Peyer's patch (tissue), 4 donors: ENCODE results near the gene SSNA1. TPM values are rescaled to one million over a fixed set of nuclear protein-coding genes. Genes with fewer than 3 reads are reported as not detected.

Experiments used
- DNase-seq, 3 donors: peaks; one replicate each; pipeline ENCODE4 v3.0.0-alpha.2; 2017 to 2019
- H3K27ac ChIP-seq, 4 donors: fragments of 200-600 bp; sonication (generic); one replicate each; pipeline ENCODE4 v1.5.1; 2016 to 2019
- H3K27me3 ChIP-seq, 2 donors: fragments of 200-600 bp; sonication (generic); one replicate each; pipeline ENCODE4 v1.5.1; 2019
- H3K36me3 ChIP-seq, 3 donors: fragments of 200-600 bp; sonication (generic); one replicate each; pipeline ENCODE4 v1.5.1; 2016 to 2019
- H3K4me1 ChIP-seq, 4 donors: fragments of 200-600 bp; sonication (generic); one replicate each; pipeline ENCODE4 v1.5.1; 2016 to 2019
- H3K4me3 ChIP-seq, 4 donors: fragments of 200-600 bp; sonication (generic); 1 replicate in 3 of 4; 2 replicates in 1 of 4; pipeline ENCODE4 v1.5.1; 2016 to 2019; ENCODE audit warnings: mild to moderate bottlenecking in 1 of 4
- H3K9me3 ChIP-seq, 4 donors: fragments of 200-600 bp; sonication (generic); one replicate each; pipeline ENCODE4 v1.5.1; 2016 to 2019; ENCODE audit warnings: mild to moderate bottlenecking in 1 of 4
- POLR2A ChIP-seq, 2 donors: fragments of 450-650 bp; IDR thresholded peaks; one replicate each; pipeline ENCODE4 v1.5.1; 2017; ENCODE audit warnings: antibody characterized with exemption in 2 of 2, mild to moderate bottlenecking in 2 of 2, moderate library complexity in 2 of 2
- total RNA-seq, 4 donors: library from RNA; depleted of rRNA; stranded (reverse); fragments of >200 nt; gene quantifications; one replicate each; pipeline ENCODE4 v1.1.0, GENCODE V29; 2016
- TF ChIP-seq, protein P1 (sequence below), 6 experiments: fragments of 450-650 bp in 4 of 6; fragments of 200-600 bp in 2 of 6; sonication (generic) in 1 of 6; IDR thresholded peaks; one replicate each; pipeline ENCODE4 v1.5.1; 2017 to 2019; ENCODE audit warnings: antibody characterized with exemption in 6 of 6, mild to moderate bottlenecking in 3 of 6, moderate library complexity in 1 of 6

SSNA1 gene
- total RNA-seq, 4 donors from 2014 or later: 58.6 to 82.0 (median 71.6) TPM

DNA sequence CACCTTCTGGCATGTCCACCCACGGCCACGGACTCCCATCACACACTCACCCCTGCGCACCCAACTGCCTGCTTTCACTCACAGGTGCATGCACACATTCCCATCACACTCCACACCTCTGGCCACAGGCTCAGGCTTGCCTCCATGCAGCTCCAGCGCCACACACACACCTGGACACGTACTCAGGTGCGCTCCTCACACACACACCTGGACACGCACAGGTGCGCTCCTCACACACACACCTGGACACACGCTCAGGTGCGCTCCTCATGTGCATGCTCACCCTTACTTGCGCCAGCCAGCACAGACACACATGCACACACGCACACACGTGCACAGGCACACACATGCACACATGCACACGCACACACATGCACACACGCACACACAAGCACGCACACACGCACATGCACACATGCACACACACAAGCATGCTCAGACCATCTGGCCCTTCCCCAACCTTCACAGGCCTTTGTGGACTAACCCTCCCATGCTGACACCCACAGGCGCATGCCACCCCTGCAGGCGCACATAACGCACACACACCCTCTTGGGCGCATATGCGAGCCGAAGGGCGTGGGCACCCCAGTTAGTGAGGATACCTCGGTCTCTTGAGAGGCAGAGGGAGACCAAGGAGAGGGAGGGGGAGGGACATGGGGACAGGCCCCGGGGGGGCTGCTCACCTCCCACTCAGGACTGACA, 41.2 kb upstream of the SSNA1 start:
- no peak overlapping the region for H3K27ac ChIP-seq
- H3K27me3 ChIP-seq: no peaks in the 10 kb centered on the region
- H3K4me3 ChIP-seq: no peak overlapping the region
- no peaks in the 10 kb centered on the region for H3K4me1 ChIP-seq
- no peaks in the 10 kb centered on the region for H3K9me3 ChIP-seq
- TF ChIP-seq POLR2A (IDR thresholded peaks at IDR 0.05): no peak
- TF ChIP-seq, protein P1, sequence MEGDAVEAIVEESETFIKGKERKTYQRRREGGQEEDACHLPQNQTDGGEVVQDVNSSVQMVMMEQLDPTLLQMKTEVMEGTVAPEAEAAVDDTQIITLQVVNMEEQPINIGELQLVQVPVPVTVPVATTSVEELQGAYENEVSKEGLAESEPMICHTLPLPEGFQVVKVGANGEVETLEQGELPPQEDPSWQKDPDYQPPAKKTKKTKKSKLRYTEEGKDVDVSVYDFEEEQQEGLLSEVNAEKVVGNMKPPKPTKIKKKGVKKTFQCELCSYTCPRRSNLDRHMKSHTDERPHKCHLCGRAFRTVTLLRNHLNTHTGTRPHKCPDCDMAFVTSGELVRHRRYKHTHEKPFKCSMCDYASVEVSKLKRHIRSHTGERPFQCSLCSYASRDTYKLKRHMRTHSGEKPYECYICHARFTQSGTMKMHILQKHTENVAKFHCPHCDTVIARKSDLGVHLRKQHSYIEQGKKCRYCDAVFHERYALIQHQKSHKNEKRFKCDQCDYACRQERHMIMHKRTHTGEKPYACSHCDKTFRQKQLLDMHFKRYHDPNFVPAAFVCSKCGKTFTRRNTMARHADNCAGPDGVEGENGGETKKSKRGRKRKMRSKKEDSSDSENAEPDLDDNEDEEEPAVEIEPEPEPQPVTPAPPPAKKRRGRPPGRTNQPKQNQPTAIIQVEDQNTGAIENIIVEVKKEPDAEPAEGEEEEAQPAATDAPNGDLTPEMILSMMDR (IDR thresholded peaks at IDR 0.05): no peak
- no peak for DNase-seq
- H3K36me3 ChIP-seq: no peaks in the 10 kb centered on the region

DNA sequence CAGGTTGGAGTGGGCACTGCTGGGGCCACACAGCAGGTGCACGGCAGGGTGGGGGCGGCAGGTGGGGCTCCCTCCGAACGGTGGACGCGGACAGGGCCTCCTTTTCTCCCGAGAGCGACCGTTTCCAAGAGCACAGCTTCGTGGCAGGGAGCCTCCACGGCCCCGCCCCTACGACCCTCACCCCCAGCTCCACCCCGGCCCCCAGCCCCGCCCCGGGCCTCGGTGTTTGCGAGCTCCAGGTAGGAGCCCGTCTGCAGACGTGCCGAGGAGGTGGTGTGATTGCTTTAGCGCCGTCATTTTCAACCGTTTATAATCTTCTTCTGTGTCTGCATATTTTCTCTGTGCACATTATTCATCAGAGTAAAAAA, 40.7 kb upstream of the SSNA1 start:
- H3K9me3 ChIP-seq: no peaks in the 10 kb centered on the region
- H3K27ac ChIP-seq: no peak overlapping the region
- no peaks in the 10 kb centered on the region for H3K4me1 ChIP-seq
- TF ChIP-seq, protein P1 (IDR thresholded peaks at IDR 0.05): no peak
- no peak for TF ChIP-seq POLR2A (IDR thresholded peaks at IDR 0.05)
- DNase-seq: no peak
- no peaks in the 10 kb centered on the region for H3K27me3 ChIP-seq
- no peaks in the 10 kb centered on the region for H3K36me3 ChIP-seq
- no peak overlapping the region for H3K4me3 ChIP-seq

DNA sequence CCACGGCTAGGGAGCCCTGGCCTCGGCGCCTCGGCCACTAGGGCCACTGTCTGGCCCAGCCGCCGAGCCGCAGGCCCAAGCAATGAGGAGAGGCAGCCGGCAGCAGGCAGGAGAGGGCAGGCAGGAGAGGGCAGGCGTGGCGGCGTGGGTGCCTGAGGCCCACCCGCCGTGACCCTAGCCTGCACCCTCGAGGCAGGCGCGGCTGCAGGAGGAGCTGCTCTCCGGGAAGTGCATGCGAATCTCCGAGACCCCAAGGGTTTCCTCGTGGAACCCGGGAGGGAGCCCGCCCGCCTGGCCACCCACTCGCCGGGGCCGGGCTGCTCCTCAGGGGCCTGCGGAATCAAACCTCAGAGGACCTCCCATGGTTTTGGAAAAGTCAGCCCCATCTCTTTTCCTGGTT, 40.2 kb upstream of the SSNA1 start:
- Histone ChIP-seq H3K4me1 (no peaks in the 10 kb centered on the region), H3K27me3 (no peaks in the 10 kb centered on the region), H3K4me3 (no peak overlapping the region), H3K36me3 (no peaks in the 10 kb centered on the region), H3K27ac (no peak overlapping the region), H3K9me3 (no peaks in the 10 kb centered on the region)
- no peak for DNase-seq
- no peak for TF ChIP-seq POLR2A (IDR thresholded peaks at IDR 0.05)
- TF ChIP-seq, protein P1 (IDR thresholded peaks at IDR 0.05): no peak

DNA sequence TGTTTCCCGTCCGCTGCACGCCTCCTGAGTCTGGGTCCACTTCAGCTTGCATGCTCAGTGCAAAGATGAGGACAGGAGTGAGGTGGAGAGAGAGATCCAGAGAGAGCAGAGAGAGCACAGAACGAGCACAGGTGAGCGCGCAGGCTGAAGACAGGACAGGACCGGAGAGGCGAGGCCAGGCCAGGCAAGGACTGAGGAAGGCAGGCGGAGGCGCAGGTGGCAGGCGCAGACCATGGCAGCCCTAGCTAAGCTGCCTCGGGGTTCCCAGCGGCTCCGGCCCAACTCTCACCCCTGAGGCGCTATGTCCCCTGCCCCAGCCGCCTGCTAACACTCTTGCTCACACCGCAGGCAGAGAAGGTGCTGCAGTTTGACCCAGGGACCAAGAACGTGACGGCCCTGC, 39.8 kb upstream of the SSNA1 start:
- Histone ChIP-seq H3K4me3 (no peak overlapping the region), H3K9me3 (no peaks in the 10 kb centered on the region), H3K27ac (no peak overlapping the region), H3K27me3 (no peaks in the 10 kb centered on the region), H3K36me3 (no peaks in the 10 kb centered on the region), H3K4me1 (no peaks in the 10 kb centered on the region)
- TF ChIP-seq POLR2A (IDR thresholded peaks at IDR 0.05): no peak
- TF ChIP-seq, protein P1 (IDR thresholded peaks at IDR 0.05): no peak
- no peak for DNase-seq

DNA sequence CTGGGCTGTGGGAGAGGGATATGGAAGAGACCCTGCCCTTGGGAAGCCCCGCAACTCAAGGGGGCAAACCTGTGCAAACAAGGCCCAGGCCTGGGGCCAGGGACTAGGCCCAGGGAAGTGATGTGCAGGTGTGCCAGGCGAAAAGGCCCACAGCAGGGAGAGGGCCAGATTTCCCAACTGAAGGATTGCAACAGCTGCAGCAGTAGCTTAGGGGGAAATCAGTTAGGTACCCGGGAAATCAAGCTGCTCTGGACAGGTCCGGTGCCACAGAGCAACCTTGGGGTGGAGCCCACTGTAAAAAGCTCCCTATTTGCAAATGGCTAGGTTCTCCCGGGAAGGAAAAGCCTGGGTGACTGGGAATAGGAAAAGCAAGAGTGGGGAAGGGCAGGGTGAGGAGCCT, 39.1 kb upstream of the SSNA1 start:
- Histone ChIP-seq H3K4me3 (no peak overlapping the region), H3K27me3 (no peaks in the 10 kb centered on the region), H3K27ac (no peak overlapping the region), H3K4me1 (no peaks in the 10 kb centered on the region), H3K36me3 (no peaks in the 10 kb centered on the region), H3K9me3 (no peaks in the 10 kb centered on the region)
- TF ChIP-seq, protein P1 (IDR thresholded peaks at IDR 0.05): no peak
- no peak for TF ChIP-seq POLR2A (IDR thresholded peaks at IDR 0.05)
- DNase-seq: no peak
